H1 (cell line): Measurements from ENCODE around the gene ULBP3. TPM values are rescaled to one million over a fixed set of nuclear protein-coding genes. Genes with fewer than 3 reads are reported as not detected.

Experiments used
- CEBPB ChIP-seq: IDR thresholded peaks from 2 replicates; pipeline ENCODE4 v1.6.1; 2012; ENCODE audit warnings: low read depth, low read length
- GABPA ChIP-seq: IDR thresholded peaks from 2 replicates; pipeline ENCODE4 v1.6.1; 2011; ENCODE audit warnings: mild to moderate bottlenecking, low read length, moderate library complexity, borderline replicate concordance; ENCODE audit not compliant: insufficient read depth
- HDAC2 ChIP-seq, 2 experiments: fragments of 300-600 bp in 1 of 2; sonication (generic) in 1 of 2; IDR thresholded peaks; 2 replicates each; pipeline ENCODE4 v1.6.1; 2011 to 2012; ENCODE audit warnings: low read depth in 2 of 2, low read length in 2 of 2, mild to moderate bottlenecking in 2 of 2, moderate library complexity in 2 of 2, borderline replicate concordance in 1 of 2, inconsistent platforms in 1 of 2
- HDAC6 ChIP-seq: IDR thresholded peaks from one replicate; pipeline ENCODE4 v1.7.1; 2012; ENCODE audit warnings: low read depth, mild to moderate bottlenecking, inconsistent platforms, low read length, moderate library complexity
- JUN ChIP-seq: IDR thresholded peaks from 2 replicates; pipeline ENCODE4 v1.6.1; 2011; ENCODE audit warnings: low read depth, mild to moderate bottlenecking, improper control_type of control experiment, low read length
- POLR2A ChIP-seq, 2 experiments: IDR thresholded peaks; 1 replicate in 1 of 2; 2 replicates in 1 of 2; pipeline ENCODE4 v1.6.1; 2011; ENCODE audit warnings: low read depth in 2 of 2, low read length in 2 of 2, mild to moderate bottlenecking in 2 of 2; ENCODE audit errors: control extremely low read depth in 1 of 2
- RNF2 ChIP-seq: fragments of 200-900, 300-1000 bp; sonication (generic); IDR thresholded peaks from 2 replicates; pipeline ENCODE4 v1.7.1; 2016; ENCODE audit warnings: borderline replicate concordance, low read depth, mild to moderate bottlenecking, antibody characterized with exemption, low read length; ENCODE audit not compliant: poor library complexity, severe bottlenecking; ENCODE audit errors: missing control alignments
- polyA plus RNA-seq, 7 experiments: library from polyadenylated mRNA; depleted of rRNA in 3 of 7; stranded (reverse) in 5 of 7; unstranded in 2 of 7; fragments of >200 nt in 5 of 7; fragments of 200-250 nt in 2 of 7; gene quantifications; 1 replicate in 5 of 7; 2 replicates in 1 of 7; 4 replicates in 1 of 7; pipeline versions ENCODE4 v1.2.1 to v1.2.3, GENCODE V29; 2011 to 2013; ENCODE audit warnings: missing spikeins in 2 of 7, mixed read lengths in 2 of 7
- total RNA-seq: library from RNA; stranded (reverse); fragmentation: NEBNext Ultra II Directional; extraction: Animal tissue kit (Norgen Biotek cat#: 25700); gene quantifications from 2 replicates; pipeline ENCODE4 v1.2.1, GENCODE V29; 2021

Gene ULBP3
- total and polyA plus RNA-seq, 2 of the 8 experiments (the other 6 are each of a cell fraction or from before 2014, with no cell fraction given) = 1.9 to 4.2 TPM

DNA sequence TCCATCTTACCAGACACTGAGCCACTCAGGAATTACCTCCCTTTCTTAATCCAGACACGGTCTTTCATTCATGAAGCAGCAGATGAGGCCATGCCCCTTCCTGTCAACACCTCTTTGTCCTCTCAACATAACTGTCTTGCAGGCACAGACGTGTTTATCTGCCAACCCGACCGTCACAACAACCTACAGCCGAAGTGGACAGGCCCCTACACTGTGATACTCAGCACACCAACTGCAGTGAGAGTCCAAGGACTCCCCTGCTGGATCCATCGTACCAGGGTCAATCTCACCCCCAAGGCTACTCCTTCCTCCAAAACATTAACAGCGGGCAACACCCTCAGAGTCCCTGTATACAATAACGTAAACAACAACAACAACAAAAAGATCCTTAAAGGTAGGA, 30.6 kb upstream of the ULBP3 start (continued):
- no peak for TF ChIP-seq HDAC2 (IDR thresholded peaks at IDR 0.05; ENCODE audit: borderline replicate concordance in 1 of 2, low read depth in 2 of 2, low read length in 2 of 2)
- TF ChIP-seq GABPA = no peak
- TF ChIP-seq CEBPB = no peak
- TF ChIP-seq RNF2 = no peak
- no peak for TF ChIP-seq POLR2A (IDR thresholded peaks at IDR 0.05; ENCODE audit: control extremely low read depth in 1 of 2, low read depth in 2 of 2, low read length in 2 of 2)
- no peak for TF ChIP-seq JUN
- TF ChIP-seq HDAC6 = no peak
